Esophagus (tissue), 2 donors: ENCODE data around the gene NDUFV1. TPM values are rescaled to one million over a fixed set of nuclear protein-coding genes. Genes with fewer than 3 reads are reported as not detected.

Source experiments
- H3K27ac ChIP-seq, 2 donors: one replicate each; pipeline ENCODE4 v1.5.1; 2013; ENCODE audit warnings: low read depth in 2 of 2, mild to moderate bottlenecking in 2 of 2, inconsistent platforms in 1 of 2, low read length in 1 of 2, moderate library complexity in 1 of 2
- H3K27me3 ChIP-seq, 2 donors: one replicate each; pipeline ENCODE4 v1.6.1; 2013; ENCODE audit warnings: low read length in 2 of 2, control low read depth in 1 of 2, mild to moderate bottlenecking in 1 of 2; ENCODE audit not compliant: insufficient read depth in 2 of 2, control insufficient read depth in 1 of 2
- H3K36me3 ChIP-seq, 2 donors: one replicate each; pipeline ENCODE4 v1.6.1; 2013; ENCODE audit warnings: low read length in 1 of 2; ENCODE audit not compliant: control insufficient read depth in 2 of 2, insufficient read depth in 2 of 2
- H3K4me1 ChIP-seq, 2 donors: one replicate each; pipeline ENCODE4 v1.6.1; 2013; ENCODE audit warnings: low read length in 1 of 2; ENCODE audit not compliant: control insufficient read depth in 2 of 2, insufficient read depth in 2 of 2
- H3K4me3 ChIP-seq, 2 donors: one replicate each; pipeline ENCODE4 v1.5.1; 2013; ENCODE audit warnings: low read length in 2 of 2, mild to moderate bottlenecking in 2 of 2, low read depth in 1 of 2, moderate library complexity in 1 of 2
- H3K9me3 ChIP-seq, 2 donors: one replicate each; pipeline ENCODE4 v1.6.1; 2013; ENCODE audit warnings: mild to moderate bottlenecking in 2 of 2, low read depth in 1 of 2, low read length in 1 of 2, moderate library complexity in 1 of 2; ENCODE audit not compliant: control insufficient read depth in 2 of 2, insufficient read depth in 1 of 2
- WGBS, 2 donors: extraction: QIAGEN DNeasy Blood & Tissue Kit; methylation state at CpG; one replicate each; pipeline ENCODE4 v1.1.7; 2013; 5-methylcytosine and 5-hydroxymethylcytosine counted together
- polyA plus RNA-seq, 2 donors: library from polyadenylated mRNA; stranded (reverse); fragments of 200-250 nt; gene quantifications; one replicate each; pipeline ENCODE4 v1.2.3, GENCODE V29; 2013
- donor health status: healthy with polysubstance abuse.
- donor health status: Bipolar disorder and iron deficiency.

NDUFV1 gene
- polyA plus RNA-seq, 2 donors: 122 to 137 TPM

GRCh38 chr11:67642173-67643120, 35.7 kb downstream of the NDUFV1 start:
- no peaks in the 10 kb centered on the region for H3K27me3 ChIP-seq
- peaks cover 4 to 8% of the 10 kb centered on the region in 2 donors for H3K4me1 ChIP-seq
- no peak overlapping the region for H3K4me3 ChIP-seq
- no peak overlapping the region for H3K27ac ChIP-seq
- peaks cover 0 to 3% of the 10 kb centered on the region in 2 donors for H3K9me3 ChIP-seq
- WGBS, 2 donors: 87 to 91% methylated on average over 15 of the region's 15 CpGs
- no peaks in the 10 kb centered on the region for H3K36me3 ChIP-seq

- no peak overlapping the region for H3K27ac ChIP-seq
- H3K27me3 ChIP-seq: no peaks in the 10 kb centered on the region
- H3K4me1 ChIP-seq: peaks cover 4 to 13% of the 10 kb centered on the region in 2 donors
- no peak overlapping the region for H3K4me3 ChIP-seq
- peaks cover 0 to 3% of the 10 kb centered on the region in 2 donors for H3K9me3 ChIP-seq
- no peaks in the 10 kb centered on the region for H3K36me3 ChIP-seq
- WGBS, 2 donors: 85 to 87% methylated on average over 5 of the region's 5 CpGs
These were observed 37.3 kb downstream of the NDUFV1 start for GRCh38 chr11:67644042-67644441.

GRCh38 chr11:67644472-67645418, 38.0 kb downstream of the NDUFV1 start:
- H3K36me3 ChIP-seq: no peaks in the 10 kb centered on the region
- WGBS, 2 donors: 69 to 80% methylated on average over 22 of the region's 22 CpGs

GRCh38 chr11:67645521-67646461, 39.1 kb downstream of the NDUFV1 start:
- Histone ChIP-seq H3K4me1 (peaks cover 0 to 18% of the 10 kb centered on the region in 2 donors), H3K36me3 (no peaks in the 10 kb centered on the region), H3K27ac (no peak overlapping the region), H3K9me3 (peaks cover 0 to 3% of the 10 kb centered on the region in 2 donors), H3K27me3 (no peaks in the 10 kb centered on the region), H3K4me3 (no peak overlapping the region)
- 74 to 80% methylated on average over 23 to 24 of the region's 24 CpGs for WGBS, 2 donors

More at GRCh38 chr11:67644472-67645418, 38.0 kb downstream of the NDUFV1 start:
- H3K9me3 ChIP-seq: peaks cover 0 to 3% of the 10 kb centered on the region in 2 donors
- no peaks in the 10 kb centered on the region for H3K27me3 ChIP-seq
- H3K27ac ChIP-seq: no peak overlapping the region
- H3K4me3 ChIP-seq: no peak overlapping the region
- H3K4me1 ChIP-seq: peaks cover 1 to 17% of the 10 kb centered on the region in 2 donors

- H3K4me1 ChIP-seq: peaks cover 0 to 18% of the 10 kb centered on the region in 2 donors
- H3K36me3 ChIP-seq: no peaks in the 10 kb centered on the region
- no peaks in the 10 kb centered on the region for H3K27me3 ChIP-seq
- 68 to 74% methylated on average over 24 of the region's 24 CpGs for WGBS, 2 donors
- H3K4me3 ChIP-seq: no peak overlapping the region
- no peak overlapping the region for H3K27ac ChIP-seq
- H3K9me3 ChIP-seq: peaks cover 0 to 3% of the 10 kb centered on the region in 2 donors
These were observed 40.0 kb downstream of the NDUFV1 start for GRCh38 chr11:67646535-67647336.

GRCh38 chr11:67647471-67647870, 40.7 kb downstream of the NDUFV1 start:
- H3K4me1 ChIP-seq: peaks cover 0 to 18% of the 10 kb centered on the region in 2 donors
- H3K9me3 ChIP-seq: peaks cover 0 to 3% of the 10 kb centered on the region in 2 donors
- H3K4me3 ChIP-seq: no peak overlapping the region
- no peaks in the 10 kb centered on the region for H3K36me3 ChIP-seq
- WGBS, 2 donors: 62 to 74% methylated on average over 14 to 15 of the region's 15 CpGs
- no peak overlapping the region for H3K27ac ChIP-seq
- no peaks in the 10 kb centered on the region for H3K27me3 ChIP-seq

- H3K9me3 ChIP-seq: peaks cover 0 to 3% of the 10 kb centered on the region in 2 donors
- 62 to 74% methylated on average over 12 of the region's 12 CpGs for WGBS, 2 donors
- H3K4me3 ChIP-seq: no peak overlapping the region
- H3K27me3 ChIP-seq: no peaks in the 10 kb centered on the region
- no peaks in the 10 kb centered on the region for H3K36me3 ChIP-seq
- peaks cover 0 to 18% of the 10 kb centered on the region in 2 donors for H3K4me1 ChIP-seq
- H3K27ac ChIP-seq: no peak overlapping the region
These were observed 41.5 kb downstream of the NDUFV1 start for GRCh38 chr11:67648140-67648795.
